Right lung (tissue), 5 donors: ENCODE measurements around the gene IQGAP1. TPM values are rescaled to one million over a fixed set of nuclear protein-coding genes. Genes with fewer than 3 reads are reported as not detected.
A peak's percentile ranks its signal among the peaks of the same experiment; 100 is the strongest.

Experiments used
- DNase-seq, 2 donors: peaks; one replicate each; pipeline ENCODE4 v3.0.0-alpha.2; 2013
- polyA plus RNA-seq, 5 donors: library from polyadenylated mRNA; unstranded; fragments of 120-200 nt; gene quantifications; one replicate each; pipeline versions ENCODE4 v1.2.1 to v1.2.3, GENCODE V29; 2013; ENCODE audit warnings: inconsistent platforms in 1 of 5, low replicate concordance in 1 of 5; ENCODE audit not compliant: insufficient read length in 5 of 5, insufficient read depth in 1 of 5

Gene IQGAP1
- polyA plus RNA-seq, 5 donors = 172 to 244 (median 224) TPM

- DNase-seq = no peak
Measured at GRCh38 chr15:90437516-90437915, 49.5 kb downstream of the IQGAP1 start.

DNA sequence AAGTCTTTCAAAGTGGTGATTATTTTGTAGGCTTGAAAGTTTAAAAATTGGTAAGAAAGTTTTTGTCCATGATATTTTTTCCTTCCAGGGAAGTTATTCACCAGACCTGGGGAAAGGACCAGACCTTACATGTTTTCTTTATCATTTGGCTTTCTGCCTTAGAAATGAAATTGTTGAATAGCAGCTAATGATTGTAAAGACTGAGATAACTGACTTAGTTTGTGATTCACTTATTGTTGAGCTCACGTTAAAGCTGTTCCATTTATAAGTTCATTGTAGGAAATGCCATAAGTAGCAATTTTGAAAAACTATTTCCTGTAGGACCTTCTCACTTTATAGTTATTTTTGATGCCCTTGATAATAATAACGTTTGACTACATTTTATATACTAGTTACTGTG, 51.9 kb downstream of the IQGAP1 start:
- DNase-seq = no peak

GRCh38 chr15:90441027-90441426, 53.0 kb downstream of the IQGAP1 start:
- DNase-seq = no peak

DNA sequence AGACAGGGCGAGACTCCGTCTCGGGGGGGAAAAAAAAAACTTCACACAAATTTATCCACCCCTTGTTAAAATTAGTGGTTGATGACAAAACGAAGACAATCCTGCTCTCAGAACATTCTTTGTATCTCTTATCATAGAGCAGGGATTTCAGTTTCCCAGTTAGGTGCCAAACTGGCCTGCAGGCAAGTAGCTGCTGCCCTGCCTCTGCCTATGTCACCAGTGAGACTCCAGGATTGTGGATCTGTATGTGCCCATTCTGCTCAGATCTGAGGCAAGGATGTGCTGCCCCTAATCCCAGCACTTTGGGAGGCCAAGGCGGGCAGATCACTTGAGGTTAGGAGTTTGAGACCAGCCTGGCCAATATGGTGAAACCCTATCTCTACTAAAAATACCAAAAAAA, 54.4 kb downstream of the IQGAP1 start:
- DNase-seq = no peak

- no peak for DNase-seq
Measured at GRCh38 chr15:90449206-90449735, 61.2 kb downstream of the IQGAP1 start.

GRCh38 chr15:90451053-90451850, 63.2 kb downstream of the IQGAP1 start:
- no peak for DNase-seq

DNA sequence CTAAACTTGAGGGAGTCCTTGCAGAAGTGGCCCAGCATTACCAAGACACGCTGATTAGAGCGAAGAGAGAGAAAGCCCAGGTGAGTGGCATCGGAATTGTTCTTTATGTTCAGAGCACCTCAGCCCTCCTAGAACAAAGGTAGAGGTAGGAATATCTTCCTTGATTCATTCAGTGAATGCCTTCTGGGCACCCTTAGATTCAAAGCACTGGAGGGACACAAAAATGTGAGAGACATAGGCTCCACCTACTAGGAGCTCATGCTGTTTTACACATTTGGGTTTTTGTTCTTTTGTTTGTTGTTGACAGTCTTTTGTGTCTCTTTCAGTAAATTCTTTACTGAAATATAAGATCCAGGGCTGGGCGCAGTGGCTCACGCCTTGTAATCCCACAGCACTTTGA, 68.2 kb downstream of the IQGAP1 start:
- DNase-seq = no peak

DNA sequence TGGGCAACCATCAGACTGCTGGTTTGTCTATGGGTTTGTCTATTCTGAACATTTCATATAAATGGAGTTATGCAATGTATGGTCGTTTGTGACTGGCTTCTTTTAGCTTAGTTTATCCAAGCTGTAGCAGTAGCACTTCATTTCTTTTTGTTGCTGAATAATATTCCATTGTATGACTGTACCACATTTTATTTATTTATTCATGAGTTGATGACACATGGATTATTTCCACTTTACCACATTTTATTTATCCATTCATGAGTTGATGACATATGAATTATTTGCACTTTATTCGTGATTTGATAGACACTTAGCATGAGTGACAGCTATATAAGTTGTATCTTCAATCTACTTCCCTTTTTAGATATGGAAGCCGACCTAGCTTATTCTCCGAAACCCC, 70.0 kb downstream of the IQGAP1 start:
- DNase-seq = no peak

GRCh38 chr15:90459368-90459767, 71.3 kb downstream of the IQGAP1 start:
- no peak for DNase-seq

DNA sequence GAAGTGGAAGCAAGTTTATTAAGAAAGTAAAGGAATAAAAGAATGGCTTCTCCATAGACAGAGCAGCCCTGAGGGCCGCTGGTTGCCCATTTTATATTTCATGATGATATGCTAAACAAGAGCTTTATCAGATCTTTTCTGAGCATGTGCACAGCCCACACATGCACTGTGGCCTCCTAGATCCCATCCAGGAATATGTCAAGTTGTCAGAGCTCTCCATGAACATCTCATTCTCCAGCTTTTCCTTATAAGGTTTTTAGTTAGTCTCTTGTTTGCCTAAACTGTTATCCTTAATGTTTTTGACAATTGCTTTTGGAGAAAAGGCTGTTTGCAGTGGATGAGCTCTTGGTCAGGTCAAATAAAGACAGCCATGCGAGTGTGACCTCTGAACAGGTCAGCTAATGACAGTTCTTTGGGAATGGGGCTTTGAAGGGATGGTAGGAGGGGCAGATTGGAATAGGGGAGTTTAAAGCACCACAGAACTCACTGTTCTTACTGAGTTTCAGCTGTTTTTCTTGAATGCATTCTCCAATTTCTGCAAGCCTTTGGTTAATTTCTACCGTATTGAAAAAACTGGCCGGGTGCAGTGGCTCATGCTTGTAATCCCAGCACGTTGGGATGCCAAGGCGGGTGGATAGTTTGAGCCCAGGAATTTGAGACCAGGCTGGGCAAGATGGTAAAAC, 72.2 kb downstream of the IQGAP1 start:
- no peak for DNase-seq

GRCh38 chr15:90463381-90463780, 75.3 kb downstream of the IQGAP1 start:
- no peak for DNase-seq

- peak in 1 of 2 donors; percentile 36 for DNase-seq
Measured at GRCh38 chr15:90465140-90465929, 77.3 kb downstream of the IQGAP1 start.

GRCh38 chr15:90465930-90466567, 78.0 kb downstream of the IQGAP1 start:
- DNase-seq = no peak

GRCh38 chr15:90469723-90470122, 81.7 kb downstream of the IQGAP1 start:
- DNase-seq = no peak

DNA sequence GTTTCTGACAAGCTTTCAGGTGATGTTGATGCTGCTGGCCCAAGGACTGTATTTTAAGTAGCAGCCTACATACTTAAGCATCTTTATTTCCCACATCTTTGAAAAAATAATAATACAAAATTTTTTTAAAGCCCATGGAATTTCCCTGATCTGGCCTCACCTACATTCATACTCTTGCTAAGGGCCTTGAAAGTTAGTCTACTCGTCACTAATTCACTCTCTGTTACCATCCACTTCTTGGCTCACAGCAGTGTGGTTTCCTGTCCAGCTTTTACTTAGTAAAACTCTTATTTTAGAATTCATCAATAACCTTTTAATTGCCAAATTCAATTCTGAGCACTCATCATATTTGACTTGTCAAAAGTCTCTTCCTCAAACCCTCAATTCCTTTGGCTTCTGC, 82.4 kb downstream of the IQGAP1 start:
- DNase-seq = no peak

GRCh38 chr15:90471126-90471525, 83.1 kb downstream of the IQGAP1 start:
- DNase-seq = no peak

DNA sequence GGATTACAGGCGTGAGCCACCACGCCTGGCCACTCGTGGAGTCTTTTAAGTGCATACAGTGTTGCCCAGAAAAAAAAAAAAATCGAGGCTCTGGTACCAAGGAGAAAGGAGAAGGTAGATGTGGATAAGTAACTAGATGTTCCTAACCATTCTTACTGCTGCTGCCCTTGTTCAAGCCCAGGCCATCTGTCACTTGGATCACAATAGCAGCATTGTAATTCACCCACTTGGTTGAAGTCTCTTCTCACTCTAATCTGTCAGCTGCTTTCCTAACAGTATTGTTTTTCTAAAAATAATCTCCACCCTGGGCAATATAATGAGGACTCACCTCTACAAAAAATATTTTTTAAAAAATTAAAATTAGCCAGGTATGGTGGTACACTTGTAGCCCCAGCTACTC, 83.7 kb downstream of the IQGAP1 start:
- DNase-seq = no peak

DNA sequence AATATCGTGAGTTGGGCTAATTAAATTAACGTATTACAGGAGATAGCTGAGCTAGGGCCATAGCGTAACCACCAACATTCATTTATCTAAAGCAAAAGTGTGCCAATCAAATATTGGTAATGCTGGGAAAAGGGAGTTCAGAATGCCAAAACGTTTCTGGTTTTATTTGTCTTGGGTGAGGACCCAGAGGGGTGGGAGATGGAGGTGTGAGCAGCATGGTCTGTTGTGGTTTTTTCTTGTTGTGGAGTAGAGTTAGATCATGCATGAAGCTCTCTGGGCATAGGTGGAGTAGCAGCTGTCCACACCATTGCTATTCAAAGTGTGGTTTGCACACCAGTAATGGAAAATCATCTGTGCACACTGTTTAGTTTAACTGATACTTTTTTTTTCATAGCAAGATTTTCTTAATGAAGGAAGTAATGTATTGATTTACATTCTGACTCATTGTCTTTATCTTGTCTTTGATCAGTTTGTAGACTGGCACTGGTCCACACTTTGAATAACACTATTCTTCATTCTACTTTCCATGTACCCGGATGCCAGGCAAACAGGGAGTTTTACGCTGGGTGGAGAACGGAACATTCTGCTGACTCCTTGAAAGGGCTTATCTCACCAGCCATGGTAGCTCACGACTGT, 90.9 kb downstream of the IQGAP1 start:
- DNase-seq = no peak

GRCh38 chr15:90479656-90480055, 91.6 kb downstream of the IQGAP1 start:
- no peak for DNase-seq

DNA sequence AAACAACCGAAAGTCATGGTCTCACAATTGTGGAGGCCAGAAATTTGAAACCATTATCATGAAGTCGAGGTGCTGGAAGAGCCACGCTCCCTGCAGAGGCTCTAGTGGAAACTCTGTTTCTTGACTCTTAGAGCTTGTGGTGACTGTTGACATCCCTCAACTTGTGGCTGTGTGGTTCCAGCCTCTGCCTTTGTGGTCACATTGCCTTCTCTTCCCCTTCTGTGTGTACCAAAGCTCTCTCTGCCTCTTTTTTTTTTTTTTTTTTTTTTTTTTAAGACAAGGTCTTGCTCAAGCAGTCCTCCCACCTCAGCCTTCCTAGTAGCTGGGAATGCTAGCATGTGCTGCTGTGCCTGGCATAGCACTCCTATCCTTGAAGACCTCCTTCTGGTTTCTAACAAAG, 93.0 kb downstream of the IQGAP1 start:
- DNase-seq = no peak
